ENCODE data around the gene RFNG.

Gene RFNG

GRCh38 chr17:82012640-82013295, 38.8 kb downstream of the RFNG start:
- no peak for DNase-seq

GRCh38 chr17:82012261-82012639, 39.4 kb downstream of the RFNG start:
- no peak for DNase-seq

GRCh38 chr17:82011617-82012187, 39.9 kb downstream of the RFNG start:
- DNase-seq = no peak

- no peak for DNase-seq
These were observed 40.8 kb downstream of the RFNG start for GRCh38 chr17:82010575-82011525.

GRCh38 chr17:82009413-82009812, 42.2 kb downstream of the RFNG start:
- DNase-seq = no peak

GRCh38 chr17:82008941-82009405, 42.6 kb downstream of the RFNG start:
- DNase-seq = no peak

DNA sequence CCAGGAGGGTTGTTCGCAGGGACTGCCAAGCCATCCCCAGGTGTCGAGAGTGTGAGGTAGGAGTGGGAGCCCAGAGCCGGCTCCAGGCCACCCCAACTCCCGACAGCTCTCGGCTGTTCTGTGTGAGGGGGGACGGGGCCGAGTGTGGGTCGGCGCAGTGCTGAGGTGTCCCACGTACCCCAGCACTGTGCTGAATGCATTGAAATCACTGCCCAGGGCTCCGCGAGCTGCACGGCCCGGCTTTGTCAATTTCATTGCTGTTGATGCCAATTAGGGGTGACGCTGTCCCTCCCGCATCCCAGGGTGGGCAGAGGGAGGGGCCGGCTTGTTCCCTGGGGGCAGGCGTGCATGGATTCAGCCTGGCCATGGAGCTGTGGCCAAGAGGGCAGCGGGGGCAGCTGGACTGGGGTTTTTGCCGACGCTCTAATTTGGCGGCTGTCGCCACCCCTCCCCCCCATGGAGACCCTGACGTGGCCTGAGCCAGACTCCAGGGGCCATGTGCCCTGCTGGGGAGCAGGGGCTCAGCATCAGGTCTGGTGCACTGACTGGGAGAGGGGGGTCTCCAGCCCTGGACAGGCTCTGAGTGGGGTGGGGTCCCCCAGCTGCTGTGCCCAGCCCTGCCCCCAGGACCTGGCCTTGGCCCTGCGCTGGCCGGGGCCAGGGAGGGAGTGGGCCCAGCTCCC, 43.2 kb downstream of the RFNG start:
- DNase-seq = no peak

DNA sequence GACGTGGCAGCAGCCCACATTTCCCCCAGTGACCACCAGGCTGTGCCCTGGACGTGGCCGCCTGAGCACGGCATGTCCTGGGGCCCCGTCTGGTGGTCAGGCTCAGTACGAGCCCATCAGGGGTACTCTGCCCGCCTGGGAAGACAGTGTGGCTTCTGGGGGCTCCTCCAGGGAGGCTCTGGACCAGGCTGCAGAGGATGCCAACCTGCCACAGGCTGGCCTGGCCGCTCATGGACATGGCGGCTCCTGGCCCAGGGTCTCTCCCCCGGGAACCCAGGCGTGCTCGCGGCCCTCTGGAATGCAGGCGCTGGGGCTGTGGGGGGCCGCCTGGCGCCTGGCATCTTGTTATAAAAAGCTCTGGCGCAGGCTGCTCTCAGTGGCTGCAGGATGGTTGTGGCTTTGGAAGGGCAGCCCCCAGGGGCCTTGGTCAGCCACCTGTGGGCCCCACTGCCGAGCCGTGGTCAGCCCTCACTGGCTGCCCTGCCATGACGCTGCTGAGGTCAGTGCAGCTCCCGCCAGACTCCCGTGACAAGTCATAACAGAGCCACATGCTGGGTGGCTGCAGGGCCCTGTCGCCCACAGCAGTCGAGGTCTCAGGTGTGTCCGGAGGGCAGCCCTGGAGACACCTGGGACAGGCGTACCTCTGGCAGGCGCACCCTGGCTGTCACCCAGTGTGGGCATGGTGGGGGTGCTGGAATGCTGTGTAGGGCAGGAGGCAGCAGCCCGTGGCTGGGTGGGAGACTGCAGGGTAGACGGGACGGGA, 43.9 kb downstream of the RFNG start:
- DNase-seq = no peak

- DNase-seq = no peak
These were observed 44.5 kb downstream of the RFNG start for GRCh38 chr17:82007228-82007494.

GRCh38 chr17:82006468-82007227, 45.0 kb downstream of the RFNG start:
- DNase-seq = no peak

DNA sequence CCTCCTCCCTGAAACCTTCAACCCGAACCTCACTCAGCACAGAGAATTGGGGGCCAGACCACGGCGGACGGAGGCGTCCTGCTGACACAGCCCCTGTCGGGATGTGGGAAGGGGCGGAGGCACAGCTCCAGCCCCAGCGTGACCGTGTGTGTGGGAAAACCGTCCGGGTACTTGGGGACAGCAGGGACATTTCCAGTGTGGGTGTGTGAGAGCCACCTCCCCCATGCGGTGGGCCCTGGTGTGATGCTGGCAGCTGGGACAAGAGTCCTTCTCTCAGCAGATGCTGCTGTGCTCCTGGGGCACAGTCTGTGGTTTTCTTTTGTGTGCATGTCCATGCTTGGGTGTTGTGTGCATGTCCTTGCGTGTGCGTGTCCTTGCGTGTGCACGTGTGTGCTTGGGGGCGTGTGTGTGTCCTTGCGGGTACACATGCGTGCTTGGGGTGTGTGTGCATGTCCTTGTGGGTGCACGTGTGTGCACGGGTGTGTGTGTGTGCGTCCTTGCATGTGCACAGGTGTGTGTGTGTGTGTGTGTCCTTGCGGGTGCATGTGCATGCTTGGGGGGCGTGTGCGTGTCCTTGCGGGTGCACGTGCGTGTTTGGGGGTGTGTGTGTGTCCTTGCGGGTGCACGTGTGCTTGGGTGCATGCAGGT, 45.8 kb downstream of the RFNG start:
- DNase-seq = no peak

DNA sequence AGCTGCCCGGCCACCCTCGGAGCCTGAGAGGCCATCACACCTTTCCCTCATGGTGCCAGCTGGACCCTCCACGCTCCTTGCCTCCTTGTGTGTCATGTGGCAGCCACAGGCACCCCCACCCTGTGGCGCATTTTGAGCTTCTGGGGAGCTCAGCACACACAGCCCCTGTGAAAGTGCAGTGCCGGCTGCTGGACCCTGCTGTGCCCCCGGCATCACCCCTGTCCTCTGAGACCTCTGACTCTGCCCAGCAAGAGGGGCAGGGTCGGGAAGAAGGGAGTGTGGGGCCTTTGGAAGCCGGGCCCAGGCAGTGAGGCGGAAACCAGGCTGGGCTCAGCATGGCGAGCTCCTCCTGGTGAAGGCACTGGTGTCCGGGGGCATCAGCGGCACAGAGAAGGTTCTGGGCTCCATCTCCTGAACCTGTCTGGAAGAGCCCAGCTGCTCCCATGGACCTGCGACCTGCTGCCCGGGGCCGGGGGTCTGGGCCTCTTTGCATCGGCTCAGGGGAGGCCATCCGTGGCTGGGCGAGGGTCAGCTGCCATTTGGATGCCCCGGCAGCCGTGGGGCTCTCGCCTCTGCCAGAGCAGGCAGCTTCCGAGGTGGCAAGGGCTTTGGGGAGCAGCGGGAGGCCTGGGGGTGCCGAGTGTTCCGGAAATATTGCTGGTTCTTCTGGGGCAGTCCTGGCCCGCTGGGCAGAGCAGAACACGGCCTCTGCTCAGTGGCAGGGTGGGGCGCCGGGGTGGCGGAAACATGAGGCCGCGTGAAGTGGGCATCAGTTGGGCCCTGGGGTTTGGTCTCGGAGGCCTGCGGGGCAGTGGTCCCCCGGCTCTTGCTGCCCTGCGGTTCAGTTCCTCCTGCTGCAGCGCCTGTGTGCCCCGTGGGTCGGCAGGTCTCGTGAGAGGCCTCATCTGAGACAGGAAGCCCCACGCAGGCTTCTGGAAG, 46.8 kb downstream of the RFNG start:
- no peak for DNase-seq

DNA sequence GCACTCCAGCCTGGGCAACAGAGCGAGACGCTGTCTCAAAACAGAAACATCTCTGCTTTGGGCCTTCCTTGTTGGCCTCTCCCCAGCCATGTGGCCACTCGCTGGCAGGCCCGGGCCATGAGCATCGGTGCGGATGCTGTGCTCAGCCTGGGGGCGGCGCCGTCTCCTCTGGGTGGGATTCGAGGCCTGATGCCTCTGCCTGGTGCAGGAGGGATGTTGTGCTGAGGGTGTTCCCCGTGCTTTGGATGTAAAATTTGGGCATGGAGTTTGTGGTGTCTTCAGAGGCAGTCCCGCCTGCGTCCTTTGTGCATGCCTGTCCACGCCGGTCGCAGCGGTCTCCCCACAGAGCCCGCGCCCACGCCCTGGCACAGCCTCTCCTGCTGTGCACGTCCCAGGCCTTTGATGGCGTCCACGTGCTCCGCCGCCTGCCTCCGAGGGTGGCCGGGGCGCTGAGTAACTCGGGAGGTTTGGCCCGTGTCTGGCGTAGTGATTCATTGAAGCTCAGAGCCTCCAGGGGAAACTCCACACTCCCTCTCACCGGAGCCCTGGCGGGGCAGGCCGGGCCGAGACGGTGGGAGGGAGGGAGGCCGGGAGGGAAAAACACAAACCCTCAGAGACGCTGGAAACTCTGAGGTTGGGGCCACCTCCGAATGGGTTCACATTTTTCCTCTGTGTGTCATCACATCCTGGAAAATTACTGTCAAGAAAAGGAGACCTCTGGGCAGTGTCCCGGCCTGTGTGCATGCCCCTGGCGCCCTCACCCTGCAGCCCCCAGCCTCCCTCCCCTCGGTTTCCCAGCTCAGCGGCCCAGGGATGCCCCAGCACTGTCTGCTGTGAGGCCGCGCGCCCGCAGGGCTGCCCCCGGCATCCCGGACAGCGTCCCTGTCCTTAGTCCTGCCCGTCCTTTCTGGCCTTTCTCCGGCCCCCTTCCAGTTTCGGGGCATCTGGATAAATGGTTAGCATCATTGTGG, 47.9 kb downstream of the RFNG start:
- DNase-seq = no peak

DNA sequence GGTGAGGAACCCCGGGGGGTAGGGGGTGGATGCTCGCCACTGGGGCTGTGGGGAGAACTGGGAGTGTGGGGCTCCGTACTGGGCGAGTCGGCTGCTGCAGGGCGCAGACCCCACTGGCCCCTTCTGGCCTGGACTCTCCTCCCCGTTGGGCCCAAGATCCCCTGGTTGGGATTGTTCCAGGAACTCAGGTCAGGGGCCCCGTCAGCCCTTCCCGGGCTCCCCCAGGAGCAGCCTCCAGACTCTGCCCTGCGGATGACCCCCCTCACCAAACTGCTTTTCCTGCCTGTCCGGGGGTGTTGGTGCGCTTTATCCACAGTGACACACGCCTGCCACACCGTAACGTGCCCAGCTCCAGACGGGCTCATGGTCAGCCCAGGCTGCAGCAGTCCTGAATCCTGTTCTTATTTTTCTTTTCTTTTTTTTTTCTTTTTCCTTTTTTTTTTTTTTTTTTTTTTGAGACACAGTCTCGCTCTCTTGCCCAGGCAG, 50.0 kb downstream of the RFNG start:
- no peak for DNase-seq

DNA sequence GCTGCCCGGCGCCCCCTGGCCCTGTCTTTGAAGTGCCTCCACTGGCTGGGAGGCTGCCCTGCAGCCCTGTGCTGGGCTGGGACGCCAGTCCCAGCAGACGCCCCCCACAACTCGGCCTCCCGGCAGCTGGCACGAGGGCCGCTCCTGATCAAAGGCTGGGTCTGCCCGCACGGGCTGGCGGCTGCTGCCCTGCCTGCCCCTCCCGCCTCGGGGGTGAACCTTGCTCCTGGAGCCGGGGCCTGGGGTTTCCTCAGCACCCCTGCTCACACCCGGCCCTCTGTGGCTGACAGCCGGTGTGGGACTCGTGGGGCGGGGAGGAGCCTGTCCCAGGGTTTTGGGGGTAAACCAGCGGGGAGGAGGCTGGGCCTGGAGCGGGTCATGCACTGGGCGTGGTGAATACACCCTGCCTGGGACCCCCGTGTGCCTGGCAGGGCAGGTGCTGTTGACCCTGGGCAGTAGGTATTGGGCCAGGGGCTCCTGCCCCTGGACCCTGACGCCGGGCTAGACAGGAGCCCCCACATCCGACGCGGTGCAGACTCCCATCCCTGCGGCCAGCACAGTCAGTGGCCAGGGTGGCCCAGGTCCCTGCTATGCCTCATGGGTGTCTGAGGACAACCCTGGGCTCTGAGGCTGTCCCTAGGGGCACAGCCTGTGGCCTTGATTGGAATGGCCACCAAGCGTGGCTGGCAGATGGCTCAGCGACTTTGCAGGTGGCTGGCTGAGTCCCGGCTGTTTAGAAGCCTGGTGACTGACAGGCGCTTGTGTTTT, 50.6 kb downstream of the RFNG start:
- DNase-seq = no peak

GRCh38 chr17:81999976-82000802, 51.4 kb downstream of the RFNG start:
- no peak for DNase-seq

GRCh38 chr17:81999587-81999975, 52.0 kb downstream of the RFNG start:
- DNase-seq = no peak

Data from MV-4-11 (cell line).